Measurements from ENCODE around the gene ALOX12B. TPM values are rescaled to one million over a fixed set of nuclear protein-coding genes. Genes with fewer than 3 reads are reported as not detected.

The ALOX12B gene
- total and polyA plus RNA-seq, 8 donors = 0.88 TPM; not detected in 7

DNA sequence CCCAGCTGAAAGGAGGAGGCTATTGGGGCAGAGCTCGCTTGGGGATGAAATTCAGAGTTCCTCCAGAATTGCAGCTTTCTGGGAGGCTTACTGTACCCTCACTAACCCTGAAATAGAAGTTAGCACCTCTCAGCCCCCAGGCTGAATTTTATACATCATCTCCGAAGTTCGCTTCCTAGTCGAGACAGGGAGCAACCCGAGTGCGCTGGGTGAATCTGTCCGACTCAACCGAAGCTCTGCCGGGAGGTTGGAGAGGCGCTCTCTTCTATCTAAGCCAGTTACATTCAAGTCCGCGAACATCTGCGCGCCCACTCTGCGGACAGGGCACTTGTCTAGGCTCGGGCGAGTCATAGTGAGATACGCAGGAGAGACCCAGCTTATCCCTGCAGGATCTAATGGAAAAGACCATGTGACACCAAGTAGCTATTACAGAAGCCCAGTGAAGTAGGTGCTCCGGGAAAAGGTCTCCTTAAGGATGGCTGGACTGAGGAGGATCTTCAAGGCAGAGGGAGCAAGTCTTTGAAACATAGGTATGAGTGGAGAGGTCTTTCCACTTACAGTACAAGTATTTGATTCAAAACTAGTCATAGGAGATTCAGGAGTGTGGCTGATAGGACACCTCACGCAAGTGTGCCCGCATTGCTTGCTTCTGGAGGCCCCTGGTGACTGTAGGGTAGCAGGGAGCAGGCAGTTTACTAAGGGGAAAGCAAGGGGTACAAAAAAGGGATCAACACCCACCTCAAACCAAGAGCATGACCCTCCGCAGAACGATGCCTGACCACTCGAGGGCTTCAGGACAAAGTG, 37.0 kb upstream of the ALOX12B start:
- Histone ChIP-seq H3K4me3 (peak overlapping the region; percentile 43 to 70 (median 50)), H3K27me3 (peaks cover 0 to 91% (median 55%) of the 10 kb centered on the region in 3 donors), H3K9me3 (no peaks in the 10 kb centered on the region), H3K27ac (peak overlapping the region in 1 of 5 donors; percentile 64), H3K4me1 (peaks cover 73 to 82% (median 79%) of the 10 kb centered on the region in 4 donors), H3K36me3 (no peaks in the 10 kb centered on the region)
- DNase-seq = no peak
- WGBS, 5 donors = 3 to 5% (median 4%) methylated on average over 24 of the region's 24 CpGs
- intact Hi-C loops (cut with DNase I; ENCODE audit: low total_unique reads) = no loop called here
- TF ChIP-seq, protein P1, sequence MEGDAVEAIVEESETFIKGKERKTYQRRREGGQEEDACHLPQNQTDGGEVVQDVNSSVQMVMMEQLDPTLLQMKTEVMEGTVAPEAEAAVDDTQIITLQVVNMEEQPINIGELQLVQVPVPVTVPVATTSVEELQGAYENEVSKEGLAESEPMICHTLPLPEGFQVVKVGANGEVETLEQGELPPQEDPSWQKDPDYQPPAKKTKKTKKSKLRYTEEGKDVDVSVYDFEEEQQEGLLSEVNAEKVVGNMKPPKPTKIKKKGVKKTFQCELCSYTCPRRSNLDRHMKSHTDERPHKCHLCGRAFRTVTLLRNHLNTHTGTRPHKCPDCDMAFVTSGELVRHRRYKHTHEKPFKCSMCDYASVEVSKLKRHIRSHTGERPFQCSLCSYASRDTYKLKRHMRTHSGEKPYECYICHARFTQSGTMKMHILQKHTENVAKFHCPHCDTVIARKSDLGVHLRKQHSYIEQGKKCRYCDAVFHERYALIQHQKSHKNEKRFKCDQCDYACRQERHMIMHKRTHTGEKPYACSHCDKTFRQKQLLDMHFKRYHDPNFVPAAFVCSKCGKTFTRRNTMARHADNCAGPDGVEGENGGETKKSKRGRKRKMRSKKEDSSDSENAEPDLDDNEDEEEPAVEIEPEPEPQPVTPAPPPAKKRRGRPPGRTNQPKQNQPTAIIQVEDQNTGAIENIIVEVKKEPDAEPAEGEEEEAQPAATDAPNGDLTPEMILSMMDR (IDR thresholded peaks at IDR 0.05) = no peak
- TF ChIP-seq POLR2A (IDR thresholded peaks at IDR 0.05) (no peak), EP300 (IDR thresholded peaks at IDR 0.05) (no peak), POLR2AphosphoS5 (IDR thresholded peaks at IDR 0.05) (no peak)

GRCh38 chr17:8123695-8124349, 36.3 kb upstream of the ALOX12B start, which contains the start of gene HES7:
Gene HES7, minus strand, starts transcription at chr17:8124106. Its CDS starts 22 bp downstream, at chr17:8124084.
- intact Hi-C loops (cut with DNase I; ENCODE audit: low total_unique reads) = no loop called here
- H3K9me3 ChIP-seq = no peaks in the 10 kb centered on the region
- peaks cover 0 to 84% (median 54%) of the 10 kb centered on the region in 3 donors for H3K27me3 ChIP-seq
- 0 to 4% (median 2%) methylated on average over 28 to 29 of the region's 29 CpGs for WGBS, 5 donors
- H3K4me3 ChIP-seq = peak within 1 kb of the TSS; percentile 43 to 70 (median 50)
- DNase-seq = peak in 1 of 2 donors; percentile 71
- peak within 1 kb of the TSS in 2 of 5 donors; percentile 35 to 64 for H3K27ac ChIP-seq
- TF ChIP-seq, protein P1 (IDR thresholded peaks at IDR 0.05) = no peak
- no peak for TF ChIP-seq POLR2AphosphoS5 (IDR thresholded peaks at IDR 0.05)
- no peak for TF ChIP-seq EP300 (IDR thresholded peaks at IDR 0.05)
- TF ChIP-seq POLR2A (IDR thresholded peaks at IDR 0.05) = no peak
- H3K4me1 ChIP-seq = peaks cover 73 to 87% (median 83%) of the 10 kb centered on the region in 4 donors
- H3K36me3 ChIP-seq = no peaks in the 10 kb centered on the region

GRCh38 chr17:8122924-8123694, 35.6 kb upstream of the ALOX12B start:
- 1% methylated on average over 33 to 55 of the region's 55 CpGs for WGBS, 5 donors
- Histone ChIP-seq H3K36me3 (no peaks in the 10 kb centered on the region), H3K4me1 (peaks cover 79 to 94% (median 89%) of the 10 kb centered on the region in 4 donors), H3K4me3 (peak overlapping the region; percentile 43 to 70 (median 50)), H3K27me3 (peaks cover 0 to 84% (median 50%) of the 10 kb centered on the region in 3 donors), H3K27ac (peak overlapping the region in 2 of 5 donors; percentile 35 to 64), H3K9me3 (no peaks in the 10 kb centered on the region)
- TF ChIP-seq EP300 (IDR thresholded peaks at IDR 0.05) = no peak
- TF ChIP-seq POLR2A (IDR thresholded peaks at IDR 0.05) = no peak
- TF ChIP-seq, protein P1 (IDR thresholded peaks at IDR 0.05) = no peak
- TF ChIP-seq POLR2AphosphoS5 (IDR thresholded peaks at IDR 0.05) = no peak
- DNase-seq = no peak
- intact Hi-C loops (cut with DNase I; ENCODE audit: low total_unique reads) = no loop called here

Data from stomach (tissue), 9 donors.